OCI-LY1 (cell line): Measurements from ENCODE around the gene ABR.

Experiments
- EZH2 ChIP-seq: fragments of 200-600 bp; sonication (generic), shearing (Covaris generic); IDR thresholded peaks from 2 replicates; pipeline ENCODE4 v1.8.0; 2017; ENCODE audit warnings: borderline replicate concordance, mixed run types, mild to moderate bottlenecking, antibody characterized with exemption, low read length, moderate library complexity, mixed read lengths
- TF ChIP-seq, protein P1 (sequence below): fragments of 200-600 bp; sonication (generic), shearing (Covaris generic); IDR thresholded peaks from 2 replicates; pipeline ENCODE4 v1.5.1; 2017; ENCODE audit warnings: mild to moderate bottlenecking, antibody characterized with exemption, low read length, moderate library complexity, mixed read lengths

DNA sequence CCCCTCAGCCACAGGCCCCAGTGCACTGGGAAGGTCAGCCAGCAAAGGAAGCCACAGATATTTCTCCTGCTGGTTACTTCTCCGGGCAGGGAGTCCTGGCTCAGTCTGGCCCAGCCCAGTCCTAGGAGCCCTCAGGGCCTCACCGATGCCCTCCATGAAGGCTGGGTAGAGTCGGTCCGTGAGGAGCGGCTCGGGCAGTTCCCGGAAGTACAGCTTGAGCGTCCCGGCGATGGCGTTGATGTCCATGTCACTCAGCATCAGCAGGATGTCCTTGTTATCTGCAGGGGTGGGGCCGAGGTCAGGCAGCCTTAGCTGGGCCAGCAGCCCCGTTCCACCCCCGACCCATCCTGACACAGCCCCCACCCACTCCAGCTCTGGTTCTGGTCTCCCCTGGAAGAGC, 169.2 kb downstream of the ABR start:
- TF ChIP-seq, protein P1, sequence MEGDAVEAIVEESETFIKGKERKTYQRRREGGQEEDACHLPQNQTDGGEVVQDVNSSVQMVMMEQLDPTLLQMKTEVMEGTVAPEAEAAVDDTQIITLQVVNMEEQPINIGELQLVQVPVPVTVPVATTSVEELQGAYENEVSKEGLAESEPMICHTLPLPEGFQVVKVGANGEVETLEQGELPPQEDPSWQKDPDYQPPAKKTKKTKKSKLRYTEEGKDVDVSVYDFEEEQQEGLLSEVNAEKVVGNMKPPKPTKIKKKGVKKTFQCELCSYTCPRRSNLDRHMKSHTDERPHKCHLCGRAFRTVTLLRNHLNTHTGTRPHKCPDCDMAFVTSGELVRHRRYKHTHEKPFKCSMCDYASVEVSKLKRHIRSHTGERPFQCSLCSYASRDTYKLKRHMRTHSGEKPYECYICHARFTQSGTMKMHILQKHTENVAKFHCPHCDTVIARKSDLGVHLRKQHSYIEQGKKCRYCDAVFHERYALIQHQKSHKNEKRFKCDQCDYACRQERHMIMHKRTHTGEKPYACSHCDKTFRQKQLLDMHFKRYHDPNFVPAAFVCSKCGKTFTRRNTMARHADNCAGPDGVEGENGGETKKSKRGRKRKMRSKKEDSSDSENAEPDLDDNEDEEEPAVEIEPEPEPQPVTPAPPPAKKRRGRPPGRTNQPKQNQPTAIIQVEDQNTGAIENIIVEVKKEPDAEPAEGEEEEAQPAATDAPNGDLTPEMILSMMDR: no peak
- no peak for TF ChIP-seq EZH2
